Neural progenitor cell (in vitro differentiated cells): Measurements from ENCODE around the gene NSMF.

Experiments used
- CTCF ChIP-seq: fragments of 200-600 bp; sonication (generic); IDR thresholded peaks from 2 replicates; pipeline ENCODE4 v1.5.1; 2017; ENCODE audit warnings: antibody characterized with exemption, mild to moderate bottlenecking
- EZH2phosphoT487 ChIP-seq: fragments of 200-600 bp; sonication (generic); IDR thresholded peaks from 2 replicates; pipeline ENCODE4 v1.6.1; 2017; ENCODE audit warnings: antibody characterized with exemption

- TF ChIP-seq EZH2phosphoT487: no peak
- TF ChIP-seq CTCF: no peak
Observed at GRCh38 chr9:137462986-137463930, 4.1 kb upstream of the NSMF start.
